K562 (cell line): ENCODE data around the gene OPCML. TPM values are rescaled to one million over a fixed set of nuclear protein-coding genes. Genes with fewer than 3 reads are reported as not detected.

Experiments
- BCL6 ChIP-seq: fragments of 250-450 bp; sonication (Bioruptor Pico); IDR thresholded peaks from 2 replicates; pipeline ENCODE4 v1.4.0; 2020
- CHD2 ChIP-seq: IDR thresholded peaks from 2 replicates; pipeline ENCODE4 v1.6.1; 2011; ENCODE audit warnings: low read depth, low read length
- E2F1 ChIP-seq: sonication (generic); formaldehyde crosslinking; IDR thresholded peaks from 2 replicates; pipeline ENCODE4 v1.8.1; 2023; ENCODE audit warnings: mild to moderate bottlenecking, missing genetic modification reagents, moderate library complexity
- GTF2A2 ChIP-seq: IDR thresholded peaks from 2 replicates; pipeline ENCODE4 v1.6.1; 2016; ENCODE audit warnings: mild to moderate bottlenecking, missing genetic modification characterization, missing compliant biosample characterization
- HES1 ChIP-seq: fragments of 450-650 bp; IDR thresholded peaks from 2 replicates; pipeline ENCODE4 v1.6.1; 2016; ENCODE audit warnings: low read depth, mild to moderate bottlenecking, moderate library complexity
- MITF ChIP-seq: IDR thresholded peaks from 2 replicates; pipeline ENCODE4 v1.6.1; 2014; ENCODE audit warnings: antibody characterized with exemption
- NFYB ChIP-seq: IDR thresholded peaks from 2 replicates; pipeline ENCODE4 v1.6.1; 2011; ENCODE audit warnings: mild to moderate bottlenecking, moderate library complexity; ENCODE audit not compliant: insufficient read length; ENCODE audit errors: extremely low read depth
- NR0B1 ChIP-seq: fragments of 450-650 bp; IDR thresholded peaks from one replicate; pipeline ENCODE4 v1.6.1; 2018; ENCODE audit warnings: mild to moderate bottlenecking, moderate library complexity; ENCODE audit not compliant: partially characterized antibody
- POLR2B ChIP-seq: fragments of 450-650 bp; IDR thresholded peaks from 2 replicates; pipeline ENCODE4 v1.6.1; 2018; ENCODE audit warnings: low read depth; ENCODE audit not compliant: partially characterized antibody
- TSHZ1 ChIP-seq: fragments of 250-450 bp; sonication (Bioruptor Pico); IDR thresholded peaks from 2 replicates; pipeline ENCODE4 v1.4.0; 2020; ENCODE audit warnings: mild to moderate bottlenecking, moderate library complexity
- ZNF444 ChIP-seq: fragments of 250-450 bp; sonication (Bioruptor Pico); IDR thresholded peaks from 2 replicates; pipeline ENCODE4 v1.4.0; 2020; ENCODE audit warnings: mild to moderate bottlenecking, moderate library complexity
- polyA plus RNA-seq, 8 experiments: library from polyadenylated mRNA; depleted of rRNA in 4 of 8; stranded (reverse) in 5 of 8; unstranded in 3 of 8; fragments of >200 nt; fragmentation: Nextera tagmentation in 2 of 8; fragmentation: Illumina TruSeq in 1 of 8; extraction: Ambion mirVana in 2 of 8; extraction: Trizol in 1 of 8; gene quantifications; 2 replicates each; pipeline versions ENCODE4 v1.2.1 to v1.2.3, GENCODE V29; 2011 to 2014; ENCODE audit warnings: inconsistent platforms in 1 of 8, missing spikeins in 1 of 8
- total RNA-seq, 7 experiments: library from RNA; depleted of rRNA in 6 of 7; stranded (reverse); fragments of >200 nt in 6 of 7; fragmentation: Illumina TruSeq in 2 of 7; extraction: Trizol in 2 of 7; gene quantifications; 2 replicates each; pipeline versions ENCODE4 v1.2.1 to v1.2.3, GENCODE V29; 2011 to 2021; ENCODE audit warnings: low replicate concordance in 1 of 7

The OPCML gene
- total and polyA plus RNA-seq, 9 of the 15 experiments (the other 6 are each of a cell fraction or from before 2014, with no cell fraction given): not detected

GRCh38 chr11:132883241-132883640 is 649.1 kb downstream of the OPCML start (continued):
- TF ChIP-seq TSHZ1 (CRISPR knock-in tag): no peak
- no peak for TF ChIP-seq GTF2A2
- TF ChIP-seq NFYB: no peak
- TF ChIP-seq HES1: no peak
- TF ChIP-seq BCL6: no peak
- no peak for TF ChIP-seq MITF
- no peak for TF ChIP-seq E2F1 (CRISPR knock-in tag)
- no peak for TF ChIP-seq ZNF444 (CRISPR knock-in tag)
- no peak for TF ChIP-seq POLR2B
- TF ChIP-seq CHD2: no peak
- no peak for TF ChIP-seq NR0B1
